ENCODE measurements around the gene NETO2.

NETO2 gene

DNA sequence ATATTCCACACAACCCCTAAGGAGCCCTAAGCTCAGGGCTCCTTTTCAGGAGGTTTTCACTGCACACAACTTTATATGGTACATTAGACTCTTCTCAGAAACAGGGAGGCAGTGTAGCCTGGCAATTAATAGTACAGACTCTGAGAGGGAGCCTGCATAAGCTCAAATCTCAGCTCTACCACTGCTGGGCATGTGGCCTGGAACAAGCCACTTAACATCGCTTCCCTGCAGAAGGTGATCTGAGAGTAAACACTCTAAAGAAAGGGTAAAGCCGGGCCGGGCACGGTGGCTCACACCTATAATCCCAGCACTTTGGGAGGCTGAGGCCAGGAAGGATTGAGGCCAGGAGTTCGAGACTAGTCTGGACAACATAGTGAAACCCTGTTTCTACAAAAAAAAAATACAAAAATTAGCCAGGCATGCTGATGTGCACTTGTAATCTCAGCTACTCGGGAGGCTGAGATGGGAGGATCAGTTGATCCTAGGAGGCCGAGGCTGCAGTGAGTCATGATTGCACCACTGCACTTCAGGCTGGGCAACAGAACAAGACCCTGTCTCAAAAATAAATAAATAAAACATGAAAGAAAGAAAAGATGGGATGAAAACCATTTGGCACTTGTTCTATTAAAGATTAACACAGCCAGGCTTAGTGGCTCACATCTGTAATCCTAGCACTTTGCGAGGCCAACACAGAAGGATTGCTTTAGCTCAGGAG, 99.6 kb downstream of the NETO2 start:
- DNase-seq, result no peak

GRCh38 chr16:47043200-47043599, 100.5 kb downstream of the NETO2 start:
- DNase-seq, result no peak

DNA sequence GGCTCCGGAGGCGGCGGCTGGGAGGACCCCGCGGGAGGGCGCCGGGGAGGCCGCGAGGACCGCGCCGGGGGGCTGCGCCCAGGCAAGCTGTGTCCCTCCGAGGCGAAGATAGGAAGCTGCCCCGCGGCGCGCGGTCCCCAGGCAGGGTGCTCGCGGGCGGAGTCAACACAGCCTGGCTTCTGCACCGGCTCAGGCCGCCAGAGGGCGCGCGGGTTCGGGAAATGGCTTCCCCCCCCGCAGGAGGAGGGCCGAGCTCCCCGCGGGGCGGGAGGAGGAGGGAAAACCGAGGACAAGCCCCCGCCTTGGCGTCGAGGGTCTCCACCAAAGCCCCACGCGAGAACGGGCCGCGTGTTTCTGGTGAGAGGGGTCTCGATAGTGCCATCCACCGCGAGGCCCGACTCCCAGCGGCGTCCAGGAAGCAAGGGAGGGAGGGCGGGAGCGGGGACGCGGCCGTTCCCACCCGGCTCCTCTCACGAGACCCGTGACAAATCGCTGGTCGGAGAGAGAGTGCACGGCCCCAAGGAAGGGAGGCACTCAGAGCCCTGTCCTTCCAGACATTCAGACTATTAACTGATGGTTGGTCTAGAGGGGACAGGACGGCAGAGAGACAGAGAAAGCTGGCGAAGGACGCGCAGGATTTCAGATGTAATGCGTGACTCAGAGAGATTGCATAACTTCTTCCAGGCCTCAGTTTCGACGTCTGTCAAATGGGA, 105.8 kb downstream of the NETO2 start:
- DNase-seq, result peak; percentile 74

DNA sequence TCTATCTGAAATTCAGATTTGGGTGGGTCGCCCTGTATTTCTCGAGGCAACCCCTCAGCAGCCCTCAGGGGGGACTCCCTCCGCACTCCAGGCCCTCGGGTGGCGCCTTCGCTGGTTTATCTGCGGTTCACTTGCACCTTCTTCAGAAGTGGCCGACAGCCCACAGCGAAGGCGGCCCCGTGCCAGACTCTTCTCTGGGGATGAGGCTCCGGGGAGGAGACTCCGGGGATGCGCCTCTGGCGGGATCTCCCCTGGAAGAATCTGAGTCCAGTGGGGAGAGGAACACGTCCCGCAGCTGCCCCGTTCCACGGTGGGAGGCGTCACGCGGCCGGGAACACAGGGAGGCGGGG, 106.4 kb downstream of the NETO2 start:
- peak; percentile 7 for DNase-seq

DNA sequence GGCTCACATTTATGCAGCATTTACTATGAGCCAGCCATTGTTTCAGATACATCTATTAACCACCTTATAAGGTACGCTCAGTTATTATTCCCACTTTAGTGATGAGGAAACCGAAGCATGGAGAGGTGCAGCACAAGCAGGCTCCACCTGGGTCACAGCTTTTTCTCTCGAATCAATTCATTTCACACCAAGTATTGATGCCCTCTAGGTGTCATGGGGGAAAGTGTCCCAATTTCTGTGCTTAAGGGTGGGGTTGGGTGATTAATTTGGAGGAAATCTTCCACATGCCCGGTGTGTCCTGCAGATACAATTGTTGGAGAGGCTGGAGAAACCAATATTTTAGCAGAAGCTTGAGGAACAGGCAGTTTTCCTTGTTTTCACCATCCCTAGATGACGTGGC, 107.5 kb downstream of the NETO2 start:
- DNase-seq, result no peak

DNA sequence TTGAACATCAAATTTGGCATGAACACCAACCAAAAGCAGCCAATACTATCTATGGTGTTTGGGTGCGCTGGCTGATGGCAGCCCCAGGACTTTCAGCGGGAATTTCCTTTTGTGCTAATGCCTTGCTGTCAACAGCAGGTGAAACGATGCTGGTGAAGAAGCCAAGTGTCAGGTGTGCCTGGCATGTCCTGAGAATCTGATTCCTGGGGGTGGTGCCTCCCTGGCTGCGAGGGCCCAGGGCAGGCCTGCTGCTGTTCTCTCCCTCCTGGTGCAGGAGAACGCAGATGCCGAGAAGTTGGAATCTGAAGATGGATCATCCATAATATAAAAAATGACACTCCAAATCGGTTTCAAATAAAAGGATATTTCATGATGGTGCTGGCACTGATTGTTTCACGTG, 108.3 kb downstream of the NETO2 start:
- DNase-seq, result no peak

- DNase-seq, result no peak
Measured at GRCh38 chr16:47034455-47034854, 109.3 kb downstream of the NETO2 start.

- DNase-seq, result no peak
Measured at GRCh38 chr16:47033176-47033575, 110.6 kb downstream of the NETO2 start.

GRCh38 chr16:47029724-47030123, 114.0 kb downstream of the NETO2 start:
- no peak for DNase-seq

GRCh38 chr16:47028767-47029377, 114.9 kb downstream of the NETO2 start:
- no peak for DNase-seq

Measured in fibroblast of skin of right quadriceps (primary cell).